OCI-LY7 (cell line): Measurements from ENCODE around the gene XRN1. TPM values are rescaled to one million over a fixed set of nuclear protein-coding genes. Genes with fewer than 3 reads are reported as not detected.

ENCODE experiments used
- BruUV-seq: library from RNA; stranded (reverse); fragments of 400-500 nt; replicated peaks from 2 replicates; lab custom pipeline; 2021; lab: Mats Ljungman, UMichigan
- CTCF ChIA-PET: fragments of 300-600 bp; sonication (Branson Sonifier 250); formaldehyde crosslinking; loops from one replicate; lab custom pipeline; 2022; ENCODE audit warnings: antibody characterized with exemption; ENCODE audit not compliant: unreplicated experiment; lab: Charles Lee
- POLR2A ChIA-PET: fragments of 300-600 bp; sonication (Branson Sonifier 250); formaldehyde crosslinking; loops from one replicate; lab custom pipeline; 2022; ENCODE audit warnings: antibody characterized with exemption; lab: Charles Lee
- DNase-seq: peaks from one replicate; pipeline ENCODE4 v3.0.0-alpha.2; 2015; ENCODE audit warnings: low spot score
- H2AFZ ChIP-seq: fragments of 200-600 bp; sonication (generic), shearing (Covaris generic); 2 replicates; pipeline ENCODE4 v1.6.1; 2014; ENCODE audit warnings: mild to moderate bottlenecking, antibody characterized with exemption, low read length, moderate library complexity
- H3K27ac ChIP-seq: fragments of 200-600 bp; sonication (generic); 2 replicates; pipeline ENCODE4 v1.5.1; 2014; ENCODE audit warnings: mixed run types, low read depth, mild to moderate bottlenecking, moderate library complexity, low read length, inconsistent platforms; ENCODE audit not compliant: poor library complexity, severe bottlenecking
- H3K36me3 ChIP-seq: fragments of 200-600 bp; sonication (generic); 2 replicates; pipeline ENCODE4 v1.6.1; 2014; ENCODE audit warnings: mild to moderate bottlenecking, antibody characterized with exemption, low read length, moderate library complexity, mixed read lengths; ENCODE audit not compliant: insufficient read depth
- H3K4me1 ChIP-seq: fragments of 200-600 bp; sonication (generic); 2 replicates; pipeline ENCODE4 v1.5.1; 2014; ENCODE audit warnings: mild to moderate bottlenecking, low read length; ENCODE audit not compliant: insufficient read depth, poor library complexity, severe bottlenecking
- H3K4me2 ChIP-seq: fragments of 200-600 bp; sonication (generic); 2 replicates; pipeline ENCODE4 v1.6.1; 2014; ENCODE audit warnings: mild to moderate bottlenecking, low read length
- H3K4me3 ChIP-seq: fragments of 200-600 bp; sonication (generic); 2 replicates; pipeline ENCODE4 v1.5.1; 2014; ENCODE audit warnings: mild to moderate bottlenecking, low read depth, low read length; ENCODE audit not compliant: poor library complexity, severe bottlenecking
- H3K79me2 ChIP-seq: fragments of 200-600 bp; sonication (generic); 2 replicates; pipeline ENCODE4 v1.6.1; 2016; ENCODE audit warnings: low read depth, mild to moderate bottlenecking, low read length, moderate library complexity, mixed read lengths; ENCODE audit not compliant: insufficient read depth
- H3K9me2 ChIP-seq: fragments of 200-600 bp; sonication (generic); 2 replicates; pipeline ENCODE4 v1.6.1; 2016; ENCODE audit warnings: mild to moderate bottlenecking, low read length, mixed read lengths; ENCODE audit not compliant: insufficient read depth
- H3K9me3 ChIP-seq: fragments of 200-600 bp; sonication (generic); 2 replicates; pipeline ENCODE4 v1.6.1; 2014; ENCODE audit warnings: mild to moderate bottlenecking, mixed run types, low read length, mixed read lengths
- H4K20me1 ChIP-seq: fragments of 200-600 bp; sonication (generic); 2 replicates; pipeline ENCODE4 v1.6.1; 2014; ENCODE audit warnings: mild to moderate bottlenecking, antibody characterized with exemption, low read length, moderate library complexity, mixed read lengths; ENCODE audit not compliant: insufficient read depth
- CTCF ChIP-seq: fragments of 200-600 bp; sonication (generic); conservative IDR thresholded peaks from 2 replicates; pipeline ENCODE4 v1.5.1; 2014; ENCODE audit warnings: mild to moderate bottlenecking, antibody characterized with exemption, low read length, moderate library complexity, mixed read lengths
- EZH2phosphoT487 ChIP-seq: fragments of 200-600 bp; sonication (generic); IDR thresholded peaks from 2 replicates; pipeline ENCODE4 v1.6.1; 2018; ENCODE audit warnings: low read depth, borderline replicate concordance, mild to moderate bottlenecking, mixed run types, antibody characterized with exemption, low read length, moderate library complexity, mixed read lengths
- intact Hi-C: fragments of 100-400 bp; cut with micrococcal nuclease; formaldehyde crosslinking; loops from one replicate; pipeline ENCODE4 v1.10.0; 2022; ENCODE audit not compliant: unreplicated experiment
- total RNA-seq, 2 experiments: library from RNA; depleted of rRNA in 1 of 2; stranded (reverse); fragments of >200 nt in 1 of 2; shearing (Covaris generic) in 1 of 2; gene quantifications; 2 replicates each; pipeline ENCODE4 v1.2.3, GENCODE V29; 2014 to 2022

Gene XRN1
- total RNA-seq, 2 experiments from 2014 or later = 36.6 to 43.6 TPM

DNA sequence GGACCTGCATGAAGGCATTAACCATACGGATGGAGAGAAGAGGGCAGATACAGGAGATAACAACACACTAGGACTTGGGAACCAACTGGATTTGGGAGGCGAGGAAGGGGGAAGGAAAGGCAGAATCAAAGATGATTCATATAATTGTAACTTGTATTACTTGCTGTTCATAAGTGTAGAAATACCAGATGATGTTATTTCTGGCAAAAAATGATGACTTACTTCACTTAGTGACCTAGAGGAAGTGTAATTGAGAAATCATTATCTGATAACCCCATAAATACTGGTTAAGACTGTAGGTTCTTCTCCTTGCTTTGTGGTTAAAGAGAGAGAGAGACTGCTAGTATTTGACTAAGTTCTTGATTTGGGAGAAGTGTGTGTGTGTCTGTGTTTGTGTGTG lies 172.0 kb downstream of the XRN1 start:
- Histone ChIP-seq H3K36me3 (no peaks in the 10 kb centered on the region; the same call in 1 of the 2 replicates), H3K9me2 (no peaks in the 10 kb centered on the region), H4K20me1 (no peaks in the 10 kb centered on the region), H3K4me2 (no peak overlapping the region), H2AFZ (no peak overlapping the region), H3K27ac (no peak overlapping the region), H3K79me2 (no peaks in the 10 kb centered on the region), H3K4me1 (no peaks in the 10 kb centered on the region), H3K4me3 (no peak overlapping the region), H3K9me3 (peaks cover 5% of the 10 kb centered on the region; the same call in 1 of the 2 replicates)
- POLR2A ChIA-PET = no interaction called here
- no TSS peak for BruUV-seq
- CTCF ChIA-PET = no interaction called here
- intact Hi-C loops = loop anchor here (10.0 kb wide), 2 partner anchors 91 to 811 kb away; no protein-coding TSS in a partner anchor
- DNase-seq = no peak
- TF ChIP-seq CTCF = no peak
- TF ChIP-seq EZH2phosphoT487 = no peak

DNA sequence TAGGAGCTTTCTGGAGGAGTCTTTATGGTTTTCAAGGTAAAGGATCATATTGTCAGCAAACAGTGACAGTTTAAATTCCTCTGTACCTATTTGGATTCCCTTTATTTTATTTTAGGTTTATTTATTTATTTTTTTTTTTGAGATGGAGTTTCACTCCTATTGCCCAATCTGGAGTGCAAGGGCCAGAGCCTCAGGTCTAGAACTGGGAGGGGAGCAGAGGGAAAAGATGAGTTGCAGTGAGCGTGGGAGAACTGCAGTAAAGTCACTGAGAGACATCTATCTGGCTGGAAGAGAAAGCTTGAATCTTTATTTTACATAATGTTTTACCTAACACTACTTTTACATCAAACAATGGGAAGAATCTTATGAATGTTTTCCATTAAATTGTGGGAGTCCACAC lies 172.9 kb downstream of the XRN1 start:
- H3K9me3 ChIP-seq = peaks cover 5% of the 10 kb centered on the region; the same call in 1 of the 2 replicates
- CTCF ChIA-PET = no interaction called here
- intact Hi-C loops = loop anchor here (10.0 kb wide), 2 partner anchors 90 to 810 kb away; no protein-coding TSS in a partner anchor

More for the DNA sequence above, 172.9 kb downstream of the XRN1 start:
- POLR2A ChIA-PET = interaction anchor here (0.6 to 0.7 kb wide), 2 partner anchors 269 to 397 kb away, joined by 3 read pairs; no protein-coding TSS in a partner anchor
- BruUV-seq = no TSS peak
- DNase-seq = no peak
- no peaks in the 10 kb centered on the region for H4K20me1 ChIP-seq
- no peaks in the 10 kb centered on the region for H3K79me2 ChIP-seq
- H3K36me3 ChIP-seq = no peaks in the 10 kb centered on the region; the same call in 1 of the 2 replicates
- H2AFZ ChIP-seq = no peak overlapping the region
- H3K4me1 ChIP-seq = no peaks in the 10 kb centered on the region
- H3K4me2 ChIP-seq = no peak overlapping the region
- TF ChIP-seq EZH2phosphoT487 (no peak), CTCF (no peak)
- no peaks in the 10 kb centered on the region for H3K9me2 ChIP-seq
- no peak overlapping the region for H3K27ac ChIP-seq
- no peak overlapping the region for H3K4me3 ChIP-seq
